AG09309 (cell line): ENCODE data around the gene HTRA1.

Experiments
- DNase-seq: peaks from one replicate; pipeline ENCODE4 v3.0.0-alpha.2; 2010; ENCODE audit warnings: low read depth
- H3K4me3 ChIP-seq: 2 replicates; pipeline ENCODE4 v1.5.1; 2011; ENCODE audit warnings: mild to moderate bottlenecking, low read depth, low read length, moderate library complexity; ENCODE audit not compliant: control insufficient read depth
- CTCF ChIP-seq: IDR thresholded peaks from 2 replicates; pipeline ENCODE4 v1.5.1; 2011; ENCODE audit warnings: mild to moderate bottlenecking, low read depth, low read length, inconsistent platforms; ENCODE audit not compliant: insufficient read depth, control insufficient read depth; ENCODE audit errors: missing control alignments

The HTRA1 gene

GRCh38 chr10:122469848-122470247 is 8.5 kb downstream of the HTRA1 start:
- no peak for DNase-seq
- no peak overlapping the region for H3K4me3 ChIP-seq
- no peak for TF ChIP-seq CTCF

GRCh38 chr10:122471531-122472177 is 10.3 kb downstream of the HTRA1 start:
- no peak for TF ChIP-seq CTCF
- DNase-seq: no peak

GRCh38 chr10:122473116-122473515 is 11.8 kb downstream of the HTRA1 start:
- DNase-seq: no peak
- H3K4me3 ChIP-seq: no peak overlapping the region
- no peak for TF ChIP-seq CTCF

More at GRCh38 chr10:122471531-122472177, 10.3 kb downstream of the HTRA1 start:
- H3K4me3 ChIP-seq: no peak overlapping the region

GRCh38 chr10:122474131-122474818 is 12.9 kb downstream of the HTRA1 start:
- no peak overlapping the region for H3K4me3 ChIP-seq
- DNase-seq: no peak
- TF ChIP-seq CTCF: no peak

- DNase-seq: no peak
- H3K4me3 ChIP-seq: no peak overlapping the region
Measured at GRCh38 chr10:122475100-122475499, 13.7 kb downstream of the HTRA1 start.

More at GRCh38 chr10:122475100-122475499, 13.7 kb downstream of the HTRA1 start:
- no peak for TF ChIP-seq CTCF
